SU-DHL-6 (cell line): ENCODE data around the gene ITPK1.

Experiments used
- EZH2phosphoT487 ChIP-seq: fragments of 200-600 bp; sonication (generic), shearing (Covaris generic); conservative IDR thresholded peaks from 2 replicates; pipeline ENCODE4 v1.6.1; 2018; ENCODE audit warnings: mild to moderate bottlenecking, antibody characterized with exemption, low read length, moderate library complexity, mixed read lengths
- TF ChIP-seq, protein P1 (sequence below): fragments of 200-600 bp; sonication (generic); IDR thresholded peaks from one replicate; pipeline ENCODE4 v1.5.1; 2017; ENCODE audit warnings: antibody characterized with exemption, mild to moderate bottlenecking, low read length, moderate library complexity; ENCODE audit not compliant: insufficient read depth, poor library complexity, severe bottlenecking

DNA sequence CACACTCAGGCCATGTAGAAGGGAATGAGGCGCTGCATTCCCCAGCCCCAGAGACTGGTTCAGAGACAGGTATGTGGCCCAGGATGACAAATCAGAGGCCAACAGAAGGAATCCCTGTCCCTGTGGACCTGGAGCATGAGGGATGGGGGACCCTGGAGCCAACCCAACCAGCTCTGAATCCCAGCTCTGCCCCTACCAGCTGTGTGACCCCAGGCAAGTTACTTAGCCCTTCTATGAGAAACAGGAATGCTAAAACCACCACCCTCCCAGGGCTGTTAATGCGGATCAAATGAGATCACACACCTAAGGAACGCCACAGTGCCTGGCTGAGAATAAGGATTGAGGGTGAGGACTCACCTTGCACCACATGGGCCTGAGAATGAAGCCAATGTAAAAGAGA lies 15.6 kb downstream of the ITPK1 start:
- TF ChIP-seq, protein P1, sequence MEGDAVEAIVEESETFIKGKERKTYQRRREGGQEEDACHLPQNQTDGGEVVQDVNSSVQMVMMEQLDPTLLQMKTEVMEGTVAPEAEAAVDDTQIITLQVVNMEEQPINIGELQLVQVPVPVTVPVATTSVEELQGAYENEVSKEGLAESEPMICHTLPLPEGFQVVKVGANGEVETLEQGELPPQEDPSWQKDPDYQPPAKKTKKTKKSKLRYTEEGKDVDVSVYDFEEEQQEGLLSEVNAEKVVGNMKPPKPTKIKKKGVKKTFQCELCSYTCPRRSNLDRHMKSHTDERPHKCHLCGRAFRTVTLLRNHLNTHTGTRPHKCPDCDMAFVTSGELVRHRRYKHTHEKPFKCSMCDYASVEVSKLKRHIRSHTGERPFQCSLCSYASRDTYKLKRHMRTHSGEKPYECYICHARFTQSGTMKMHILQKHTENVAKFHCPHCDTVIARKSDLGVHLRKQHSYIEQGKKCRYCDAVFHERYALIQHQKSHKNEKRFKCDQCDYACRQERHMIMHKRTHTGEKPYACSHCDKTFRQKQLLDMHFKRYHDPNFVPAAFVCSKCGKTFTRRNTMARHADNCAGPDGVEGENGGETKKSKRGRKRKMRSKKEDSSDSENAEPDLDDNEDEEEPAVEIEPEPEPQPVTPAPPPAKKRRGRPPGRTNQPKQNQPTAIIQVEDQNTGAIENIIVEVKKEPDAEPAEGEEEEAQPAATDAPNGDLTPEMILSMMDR, result no peak
- no peak for TF ChIP-seq EZH2phosphoT487
